H1 (cell line): ENCODE results near the gene PSMD12. TPM values are rescaled to one million over a fixed set of nuclear protein-coding genes. Genes with fewer than 3 reads are reported as not detected.

Experiments
- CTCF ChIA-PET: fragments of 300-600 bp; sonication (Branson Sonifier 250); formaldehyde crosslinking; loops from one replicate; lab custom pipeline; 2021; ENCODE audit not compliant: partially characterized antibody; lab: Charles Lee
- POLR2A ChIA-PET: fragments of 300-600 bp; sonication (Branson Sonifier 250); formaldehyde crosslinking; loops from one replicate; lab custom pipeline; 2021; ENCODE audit warnings: inconsistent platforms; ENCODE audit not compliant: partially characterized antibody; lab: Charles Lee
- DNase-seq, 2 experiments: peaks; one replicate each; pipeline versions ENCODE4 v3.0.0 to v3.0.0-alpha.2; 2010 to 2022; ENCODE audit warnings: low spot score in 2 of 2, low read depth in 1 of 2, mixed read lengths in 1 of 2
- FAIRE-seq: peaks from 2 replicates; lab custom pipeline; 2011; peaks lifted over from hg19 to GRCh38; lab: Jason Lieb, UNC
- H2AFZ ChIP-seq: 2 replicates; pipeline ENCODE4 v1.8.1; 2012; ENCODE audit warnings: low read length, inconsistent platforms
- H2AK5ac ChIP-seq: 2 replicates; pipeline ENCODE4 v1.6.1; 2013; ENCODE audit warnings: low read depth, low read length
- H2BK120ac ChIP-seq: replicated peaks from 2 replicates; pipeline ENCODE3; 2013; ENCODE audit warnings: low read depth, low read length, inconsistent platforms
- H2BK12ac ChIP-seq: 2 replicates; pipeline ENCODE4 v1.6.1; 2013; ENCODE audit warnings: low read depth, low read length
- H2BK15ac ChIP-seq: 2 replicates; pipeline ENCODE4 v1.6.1; 2013; ENCODE audit warnings: low read length
- H2BK20ac ChIP-seq: 2 replicates; pipeline ENCODE4 v1.6.1; 2013; ENCODE audit warnings: low read length
- H2BK5ac ChIP-seq: 2 replicates; pipeline ENCODE4 v1.6.1; 2013; ENCODE audit warnings: low read depth, low read length
- H3K14ac ChIP-seq: 2 replicates; pipeline ENCODE4 v1.6.1; 2013; ENCODE audit warnings: inconsistent platforms; ENCODE audit not compliant: insufficient read length
- H3K18ac ChIP-seq: 2 replicates; pipeline ENCODE4 v1.6.1; 2013; ENCODE audit warnings: low read length; ENCODE audit errors: extremely low read depth
- H3K23ac ChIP-seq: 2 replicates; pipeline ENCODE4 v1.6.1; 2013; ENCODE audit warnings: inconsistent platforms; ENCODE audit not compliant: insufficient read length
- H3K23me2 ChIP-seq: 2 replicates; pipeline ENCODE4 v1.6.1; 2013; ENCODE audit warnings: low read depth, low read length
- H3K27ac ChIP-seq: 2 replicates; pipeline ENCODE4 v1.6.1; 2011; ENCODE audit warnings: low read depth, low read length, inconsistent platforms
- H3K27me3 ChIP-seq, 4 experiments: replicated peaks in 1 of 4; 1 replicate in 1 of 4; 2 replicates in 3 of 4; pipeline versions ENCODE4 v1.6.1 to v1.8.1; 2011 to 2013; ENCODE audit warnings: low read length in 3 of 4, mild to moderate bottlenecking in 3 of 4, inconsistent platforms in 2 of 4, mixed read lengths in 2 of 4, moderate library complexity in 1 of 4; ENCODE audit not compliant: control insufficient read depth in 3 of 4, insufficient read depth in 3 of 4; ENCODE audit errors: extremely low read depth in 1 of 4
- H3K36me3 ChIP-seq, 4 experiments: 2 replicates each; pipeline versions ENCODE4 v1.6.1 to v1.8.1; 2011 to 2013; ENCODE audit warnings: mild to moderate bottlenecking in 4 of 4, low read length in 3 of 4, moderate library complexity in 2 of 4, control low read depth in 1 of 4, inconsistent platforms in 1 of 4; ENCODE audit not compliant: insufficient read depth in 4 of 4, control insufficient read depth in 2 of 4
- H3K4ac ChIP-seq: replicated peaks from 2 replicates; pipeline ENCODE3; 2013; ENCODE audit warnings: low read length, low read depth, mixed read lengths, inconsistent platforms; ENCODE audit not compliant: insufficient read length
- H3K4me1 ChIP-seq, 4 experiments: replicated peaks in 1 of 4; 1 replicate in 1 of 4; 2 replicates in 3 of 4; pipeline versions ENCODE4 v1.6.1 to v1.8.1; 2011 to 2013; ENCODE audit warnings: low read length in 3 of 4, inconsistent platforms in 2 of 4, mixed read lengths in 1 of 4; ENCODE audit not compliant: insufficient read depth in 4 of 4, control insufficient read depth in 3 of 4
- H3K4me2 ChIP-seq, 2 experiments: 2 replicates each; pipeline versions ENCODE4 v1.6.1 to v1.8.1; 2011 to 2013; ENCODE audit warnings: low read depth in 2 of 2, low read length in 2 of 2, control low read depth in 1 of 2, inconsistent platforms in 1 of 2, mild to moderate bottlenecking in 1 of 2; ENCODE audit not compliant: insufficient read depth in 1 of 2
- H3K4me3 ChIP-seq, 4 experiments: fragments of 200-600, 300-600 bp in 1 of 4; sonication (generic), shearing (Covaris generic), sonication (Bioruptor Twin) in 1 of 4; 2 replicates each; pipeline versions ENCODE4 v1.5.1 to v1.8.1; 2011 to 2016; ENCODE audit warnings: low read length in 4 of 4, low read depth in 3 of 4, control low read depth in 2 of 4, inconsistent platforms in 2 of 4, mild to moderate bottlenecking in 2 of 4, mixed read lengths in 1 of 4, moderate library complexity in 1 of 4; ENCODE audit not compliant: insufficient read depth in 2 of 4; ENCODE audit errors: extremely low read depth in 1 of 4
- H3K56ac ChIP-seq: replicated peaks from 2 replicates; pipeline ENCODE3; 2013; ENCODE audit warnings: low read depth, mild to moderate bottlenecking, mixed read lengths, low read length, inconsistent platforms; ENCODE audit not compliant: insufficient read length
- H3K79me1 ChIP-seq: 2 replicates; pipeline ENCODE4 v1.6.1; 2013; ENCODE audit warnings: low read depth, low read length, control low read depth
- H3K79me2 ChIP-seq, 2 experiments: 2 replicates each; pipeline versions ENCODE4 v1.6.1 to v1.8.1; 2012 to 2013; ENCODE audit warnings: low read length in 2 of 2, mild to moderate bottlenecking in 2 of 2, inconsistent platforms in 1 of 2; ENCODE audit not compliant: insufficient read depth in 2 of 2, control insufficient read depth in 1 of 2
- H3K9ac ChIP-seq, 4 experiments: replicated peaks in 1 of 4; 1 replicate in 1 of 4; 2 replicates in 3 of 4; pipeline versions ENCODE4 v1.6.1 to v1.8.1; 2011 to 2013; ENCODE audit warnings: low read depth in 3 of 4, low read length in 3 of 4, control low read depth in 2 of 4, mild to moderate bottlenecking in 2 of 4, moderate library complexity in 2 of 4, inconsistent platforms in 1 of 4; ENCODE audit errors: extremely low read depth in 1 of 4
- H3K9me3 ChIP-seq, 2 experiments: 2 replicates each; pipeline versions ENCODE4 v1.6.1 to v1.8.1; 2012 to 2013; ENCODE audit warnings: mild to moderate bottlenecking in 2 of 2, moderate library complexity in 2 of 2, control low read depth in 1 of 2, inconsistent platforms in 1 of 2, low read depth in 1 of 2, low read length in 1 of 2, mixed read lengths in 1 of 2; ENCODE audit not compliant: insufficient read depth in 2 of 2
- H4K20me1 ChIP-seq, 2 experiments: replicated peaks in 1 of 2; 2 replicates each; pipeline versions ENCODE3 to v1.8.1; 2011 to 2013; ENCODE audit warnings: inconsistent platforms in 2 of 2, low read length in 2 of 2, mild to moderate bottlenecking in 1 of 2; ENCODE audit not compliant: insufficient read depth in 2 of 2, control insufficient read depth in 1 of 2
- H4K5ac ChIP-seq: 2 replicates; pipeline ENCODE4 v1.6.1; 2013; ENCODE audit warnings: low read length, low read depth, mixed read lengths, inconsistent platforms; ENCODE audit not compliant: insufficient read length
- H4K8ac ChIP-seq: 2 replicates; pipeline ENCODE4 v1.8.0; 2013; ENCODE audit warnings: mild to moderate bottlenecking, moderate library complexity, low read length, inconsistent platforms; ENCODE audit not compliant: insufficient read depth; ENCODE audit errors: extremely low read depth
- H4K91ac ChIP-seq: replicated peaks from 2 replicates; pipeline ENCODE3; 2013; ENCODE audit warnings: low read length, mixed read lengths, inconsistent platforms; ENCODE audit not compliant: insufficient read length
- BACH1 ChIP-seq: IDR thresholded peaks from 2 replicates; pipeline ENCODE4 v1.6.1; 2012; ENCODE audit warnings: low read length, improper control_type of control experiment
- CBX8 ChIP-seq: fragments of 300-800, 300-1000 bp; sonication (generic); IDR thresholded peaks from 2 replicates; pipeline ENCODE4 v1.7.1; 2016; ENCODE audit warnings: low read depth, low read length, borderline replicate concordance
- CREB1 ChIP-seq: IDR thresholded peaks from 2 replicates; pipeline ENCODE4 v1.6.1; 2012; ENCODE audit warnings: inconsistent platforms
- HDAC2 ChIP-seq, 2 experiments: fragments of 300-600 bp in 1 of 2; sonication (generic) in 1 of 2; IDR thresholded peaks; 2 replicates each; pipeline ENCODE4 v1.6.1; 2011 to 2012; ENCODE audit warnings: low read depth in 2 of 2, low read length in 2 of 2, mild to moderate bottlenecking in 2 of 2, moderate library complexity in 2 of 2, borderline replicate concordance in 1 of 2, inconsistent platforms in 1 of 2
- KDM4A ChIP-seq: IDR thresholded peaks from one replicate; pipeline ENCODE4 v1.7.1; 2012; ENCODE audit warnings: low read depth, mild to moderate bottlenecking, moderate library complexity, low read length, inconsistent platforms; ENCODE audit not compliant: severe bottlenecking
- KDM5A ChIP-seq: fragments of 200-600 bp; IDR thresholded peaks from 2 replicates; pipeline ENCODE4 v1.7.1; 2012; ENCODE audit warnings: mild to moderate bottlenecking, low read length, inconsistent platforms, mixed read lengths
- SIX5 ChIP-seq: IDR thresholded peaks from 2 replicates; pipeline ENCODE4 v1.6.1; 2011; ENCODE audit warnings: mild to moderate bottlenecking, low read depth, low read length
- SP4 ChIP-seq: IDR thresholded peaks from 2 replicates; pipeline ENCODE4 v1.6.1; 2012; ENCODE audit warnings: low read length, inconsistent platforms
- SUZ12 ChIP-seq: fragments of 200-600 bp; sonication (generic); IDR thresholded peaks from 2 replicates; pipeline ENCODE4 v1.6.1; 2012; ENCODE audit warnings: mild to moderate bottlenecking, inconsistent platforms, low read length, moderate library complexity, mixed read lengths
- YY1 ChIP-seq: IDR thresholded peaks from 2 replicates; pipeline ENCODE4 v1.6.1; 2011; ENCODE audit warnings: low read depth, mild to moderate bottlenecking, low read length
- ZNF274 ChIP-seq: IDR thresholded peaks from 2 replicates; pipeline ENCODE4 v1.7.0; 2012; ENCODE audit warnings: low read length, borderline replicate concordance; ENCODE audit errors: extremely low read depth
- WGBS, 2 experiments: shearing (Covaris generic) in 1 of 2; methylation state at CpG; one replicate each; pipeline versions ENCODE4 v1.1.6 to v1.1.7; 2013 to 2015; ENCODE audit warnings: low lambda C conversion rate in 2 of 2, mixed read lengths in 2 of 2, inconsistent platforms in 1 of 2, low coverage in 1 of 2, missing lambda C conversion rate in 1 of 2; ENCODE audit not compliant: insufficient replicate concordance in 2 of 2, insufficient coverage in 1 of 2, insufficient read length in 1 of 2; ENCODE audit errors: extremely low coverage in 1 of 2, missing lambda C conversion rate in 1 of 2; 5-methylcytosine and 5-hydroxymethylcytosine counted together
- polyA plus RNA-seq, 7 experiments: library from polyadenylated mRNA; depleted of rRNA in 3 of 7; stranded (reverse) in 5 of 7; unstranded in 2 of 7; fragments of >200 nt in 5 of 7; fragments of 200-250 nt in 2 of 7; gene quantifications; 1 replicate in 5 of 7; 2 replicates in 1 of 7; 4 replicates in 1 of 7; pipeline versions ENCODE4 v1.2.1 to v1.2.3, GENCODE V29; 2011 to 2013; ENCODE audit warnings: missing spikeins in 2 of 7, mixed read lengths in 2 of 7
- total RNA-seq: library from RNA; stranded (reverse); fragmentation: NEBNext Ultra II Directional; extraction: Animal tissue kit (Norgen Biotek cat#: 25700); gene quantifications from 2 replicates; pipeline ENCODE4 v1.2.1, GENCODE V29; 2021
- TF ChIP-seq, protein P1 (sequence below): IDR thresholded peaks from 2 replicates; pipeline ENCODE4 v1.6.1; 2011; ENCODE audit warnings: low read length, improper control_type of control experiment
- TF ChIP-seq, protein P2 (sequence below): IDR thresholded peaks from 2 replicates; pipeline ENCODE4 v1.6.1; 2011; ENCODE audit warnings: low read depth, mild to moderate bottlenecking, low read length; ENCODE audit not compliant: insufficient read depth

Gene PSMD12
- total and polyA plus RNA-seq, 2 of the 8 experiments (the other 6 are each of a cell fraction or from before 2014, with no cell fraction given): 14.0 to 82.4 TPM

GRCh38 chr17:67310406-67310805 is 56.0 kb downstream of the PSMD12 start:
- Histone ChIP-seq H3K4me2 (no peak overlapping the region), H3K9me3 (no peaks in the 10 kb centered on the region), H2BK20ac (no peak overlapping the region), H3K56ac (no peak overlapping the region), H3K36me3 (no peaks in the 10 kb centered on the region), H2BK5ac (no peak overlapping the region), H2AK5ac (no peak overlapping the region), H4K91ac (no peak overlapping the region), H3K23me2 (no peaks in the 10 kb centered on the region), H4K8ac (no peak overlapping the region), H4K5ac (no peak overlapping the region), H3K79me2 (no peaks in the 10 kb centered on the region), H3K14ac (no peak overlapping the region), H3K9ac (no peak overlapping the region), H2BK15ac (no peak overlapping the region), H3K18ac (no peak overlapping the region), H3K27ac (no peak overlapping the region), H2AFZ (no peak overlapping the region), H3K23ac (no peak overlapping the region), H2BK120ac (no peak overlapping the region), H3K79me1 (no peaks in the 10 kb centered on the region), H3K27me3 (no peaks in the 10 kb centered on the region), H3K4me3 (no peak overlapping the region), H4K20me1 (no peaks in the 10 kb centered on the region), H3K4me1 (peaks cover 0 to 4% (median 0%) of the 10 kb centered on the region in 4 experiments; a peak in 1 of 7 replicates), H3K4ac (no peak overlapping the region), H2BK12ac (0 out of 2 replicates have a peak overlapping the region, but pooled peaks have one; percentile 6)
- DNase-seq: no peak
- ChIA-PET CTCF (interaction anchor here (0.6 to 2.3 kb wide), 3 partner anchors 16 to 490 kb away, joined by 3 to 17 read pairs (median 3); no protein-coding TSS in a partner anchor), POLR2A (interaction anchor here (0.6 to 1.3 kb wide), 3 partner anchors 12 to 155 kb away, joined by 3 to 4 read pairs (median 3); no protein-coding TSS in a partner anchor)
- no peak for FAIRE-seq
- WGBS, 2 experiments: 88% methylated on average over 10 of the region's 10 CpGs; no CpG with 5 or more reads in 1 of the 2 experiments
- TF ChIP-seq KDM4A (no peak), SIX5 (no peak), YY1 (no peak), SP4 (no peak), CREB1 (no peak), ZNF274 (no peak), BACH1 (no peak), CBX8 (no peak), SUZ12 (no peak), KDM5A (no peak), HDAC2 (IDR thresholded peaks at IDR 0.05; ENCODE audit: borderline replicate concordance in 1 of 2, low read depth in 2 of 2, low read length in 2 of 2) (no peak)
- TF ChIP-seq, protein P1, sequence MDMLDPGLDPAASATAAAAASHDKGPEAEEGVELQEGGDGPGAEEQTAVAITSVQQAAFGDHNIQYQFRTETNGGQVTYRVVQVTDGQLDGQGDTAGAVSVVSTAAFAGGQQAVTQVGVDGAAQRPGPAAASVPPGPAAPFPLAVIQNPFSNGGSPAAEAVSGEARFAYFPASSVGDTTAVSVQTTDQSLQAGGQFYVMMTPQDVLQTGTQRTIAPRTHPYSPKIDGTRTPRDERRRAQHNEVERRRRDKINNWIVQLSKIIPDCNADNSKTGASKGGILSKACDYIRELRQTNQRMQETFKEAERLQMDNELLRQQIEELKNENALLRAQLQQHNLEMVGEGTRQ: no peak
- TF ChIP-seq, protein P2, sequence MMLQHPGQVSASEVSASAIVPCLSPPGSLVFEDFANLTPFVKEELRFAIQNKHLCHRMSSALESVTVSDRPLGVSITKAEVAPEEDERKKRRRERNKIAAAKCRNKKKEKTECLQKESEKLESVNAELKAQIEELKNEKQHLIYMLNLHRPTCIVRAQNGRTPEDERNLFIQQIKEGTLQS: no peak
